Endothelial cell of umbilical vein (primary cell): ENCODE results near the gene ATG101. TPM values are rescaled to one million over a fixed set of nuclear protein-coding genes. Genes with fewer than 3 reads are reported as not detected.

Source experiments
- BruUV-seq: library from RNA; stranded (reverse); fragments of 400-500 nt; replicated peaks from 2 replicates; lab custom pipeline; 2021; lab: Mats Ljungman, UMichigan
- CTCF ChIA-PET: fragments of 300-600, 350-600 bp; sonication (Branson Sonifier 250); formaldehyde crosslinking; loops from one replicate; lab custom pipeline; 2021; ENCODE audit warnings: antibody characterized with exemption, inconsistent platforms; lab: Charles Lee
- POLR2A ChIA-PET: fragments of 300-600, 350-600 bp; sonication (Branson Sonifier 250); formaldehyde crosslinking; loops from one replicate; lab custom pipeline; 2021; ENCODE audit warnings: antibody characterized with exemption, inconsistent platforms; lab: Charles Lee
- DNase-seq: peaks from one replicate; pipeline ENCODE4 v3.0.0-alpha.2; 2011; ENCODE audit warnings: low read depth, low spot score
- FAIRE-seq: peaks from 2 replicates; lab custom pipeline; 2011; peaks lifted over from hg19 to GRCh38; lab: Jason Lieb, UNC
- H2AFZ ChIP-seq: 2 replicates; pipeline ENCODE4 v1.6.0; 2012; ENCODE audit warnings: low read depth, low read length, control low read depth, inconsistent platforms
- H3K27ac ChIP-seq: 2 replicates; pipeline ENCODE4 v1.5.1; 2011; ENCODE audit warnings: low read depth, mild to moderate bottlenecking, control low read depth, low read length, moderate library complexity; ENCODE audit not compliant: insufficient read depth
- H3K27me3 ChIP-seq, 2 experiments: 2 replicates each; pipeline versions ENCODE4 v1.6.0 to v1.6.1; 2011; ENCODE audit warnings: low read length in 2 of 2, mixed read lengths in 1 of 2; ENCODE audit not compliant: control insufficient read depth in 2 of 2, insufficient read depth in 2 of 2
- H3K36me3 ChIP-seq, 2 experiments: 2 replicates in 1 of 2; 3 replicates in 1 of 2; pipeline ENCODE4 v1.5.1; 2011; ENCODE audit warnings: low read length in 2 of 2, mild to moderate bottlenecking in 1 of 2, moderate library complexity in 1 of 2; ENCODE audit not compliant: control insufficient read depth in 2 of 2, insufficient read depth in 2 of 2; ENCODE audit errors: extremely low read depth in 1 of 2
- H3K4me1 ChIP-seq: 3 replicates; pipeline ENCODE4 v1.5.1; 2011; ENCODE audit warnings: mild to moderate bottlenecking, low read length; ENCODE audit not compliant: control insufficient read depth, insufficient read depth; ENCODE audit errors: extremely low read depth
- H3K4me2 ChIP-seq: 2 replicates; pipeline ENCODE4 v1.6.1; 2011; ENCODE audit warnings: low read length, control low read depth, mixed read lengths; ENCODE audit not compliant: insufficient read depth
- H3K4me3 ChIP-seq, 3 experiments: fragments of 200-600 bp in 1 of 3; sonication (generic), shearing (Covaris generic) in 1 of 3; replicated peaks in 1 of 3; 2 replicates each; pipeline ENCODE4 v1.5.1; 2011 to 2016; ENCODE audit warnings: control low read depth in 3 of 3, low read length in 3 of 3, mild to moderate bottlenecking in 2 of 3, inconsistent platforms in 1 of 3, low read depth in 1 of 3, moderate library complexity in 1 of 3; ENCODE audit not compliant: insufficient read depth in 1 of 3
- H3K79me2 ChIP-seq: 2 replicates; pipeline ENCODE4 v1.6.0; 2012; ENCODE audit warnings: low read length, inconsistent platforms; ENCODE audit not compliant: control insufficient read depth, insufficient read depth
- H3K9ac ChIP-seq: replicated peaks from 2 replicates; pipeline ENCODE3; 2011; ENCODE audit warnings: low read length, control low read depth; ENCODE audit not compliant: insufficient read depth; ENCODE audit errors: extremely low read depth
- H3K9me1 ChIP-seq: replicated peaks from 3 replicates; pipeline ENCODE4 v1.6.0; 2011; ENCODE audit warnings: mild to moderate bottlenecking, low read length; ENCODE audit not compliant: control insufficient read depth, insufficient read depth; ENCODE audit errors: extremely low read depth
- H3K9me3 ChIP-seq: replicated peaks from 2 replicates; pipeline ENCODE4 v1.5.1; 2012; ENCODE audit warnings: low read length, inconsistent platforms; ENCODE audit not compliant: control insufficient read depth, insufficient read depth
- H4K20me1 ChIP-seq: replicated peaks from 2 replicates; pipeline ENCODE3; 2011; ENCODE audit warnings: mild to moderate bottlenecking, low read length; ENCODE audit not compliant: control insufficient read depth, insufficient read depth; ENCODE audit errors: extremely low read depth
- EZH2 ChIP-seq: IDR thresholded peaks from 2 replicates; pipeline ENCODE4 v1.6.1; 2012; ENCODE audit warnings: borderline replicate concordance, low read depth, mild to moderate bottlenecking, moderate library complexity, low read length, inconsistent platforms; ENCODE audit not compliant: severe bottlenecking
- FOS ChIP-seq: IDR thresholded peaks from 2 replicates; pipeline ENCODE4 v1.6.1; 2011; ENCODE audit warnings: mild to moderate bottlenecking, low read length, moderate library complexity, borderline replicate concordance; ENCODE audit not compliant: insufficient read depth
- GATA2 ChIP-seq: IDR thresholded peaks from 2 replicates; pipeline ENCODE4 v1.7.0; 2011; ENCODE audit warnings: low read depth, mild to moderate bottlenecking, moderate library complexity, mixed read lengths, low read length; ENCODE audit not compliant: insufficient read length, insufficient read depth
- JUN ChIP-seq: IDR thresholded peaks from 2 replicates; pipeline ENCODE4 v1.6.1; 2011; ENCODE audit warnings: borderline replicate concordance, low read depth; ENCODE audit not compliant: insufficient read length, insufficient read depth
- MAX ChIP-seq: IDR thresholded peaks from 2 replicates; pipeline ENCODE4 v1.6.1; 2011; ENCODE audit not compliant: insufficient read depth, insufficient read length
- MYC ChIP-seq: IDR thresholded peaks from one replicate; pipeline ENCODE4 v1.6.1; 2011; ENCODE audit warnings: mild to moderate bottlenecking, low read depth, low read length
- POLR2A ChIP-seq: IDR thresholded peaks from 2 replicates; pipeline ENCODE4 v1.6.1; 2012; ENCODE audit warnings: low read depth, mild to moderate bottlenecking, control low read depth, low read length
- POLR2AphosphoS5 ChIP-seq: IDR thresholded peaks from 2 replicates; pipeline ENCODE4 v1.6.1; 2012; ENCODE audit warnings: low read depth, mild to moderate bottlenecking, control low read depth, low read length, moderate library complexity; ENCODE audit not compliant: insufficient read depth
- dilution Hi-C: fragments of 300-500 bp; cut with MboI; formaldehyde crosslinking; loops from one replicate; pipeline ENCODE4 v1.15.0; 2019; ENCODE audit warnings: low sequenced_read_pairs; ENCODE audit not compliant: extremely low pct_ligation_motif_present
- intact Hi-C: fragments of 100-400 bp; cut with micrococcal nuclease; formaldehyde crosslinking; loops from one replicate; pipeline ENCODE4 v1.10.0; 2022
- polyA plus RNA-seq, 4 experiments: library from polyadenylated mRNA; depleted of rRNA in 3 of 4; stranded (reverse) in 3 of 4; unstranded in 1 of 4; fragments of >200 nt; gene quantifications; 2 replicates each; pipeline versions ENCODE4 v1.2.1 to v1.2.3, GENCODE V29; 2011 to 2012; ENCODE audit warnings: missing spikeins in 1 of 4
- total RNA-seq: library from RNA; stranded (reverse); gene quantifications from 2 replicates; pipeline ENCODE4 v1.2.3, GENCODE V29; 2021
- TF ChIP-seq, protein P1 (sequence below), 2 donors: IDR thresholded peaks; 1 replicate in 1 of 2; 2 replicates in 1 of 2; pipeline ENCODE4 v1.5.1; 2011; ENCODE audit warnings: low read length in 2 of 2, mild to moderate bottlenecking in 2 of 2, moderate library complexity in 2 of 2, control low read depth in 1 of 2, inconsistent platforms in 1 of 2, low read depth in 1 of 2; ENCODE audit not compliant: insufficient read depth in 1 of 2; ENCODE audit errors: extremely low read depth in 1 of 2

The ATG101 gene
- total and polyA plus RNA-seq, 2 donors (not counting 3 experiments of a cell fraction or from before 2014, with no cell fraction given) = 41.6 to 78.4 TPM

- no peaks in the 10 kb centered on the region for H3K9me1 ChIP-seq
- TF ChIP-seq MAX = no peak
- TF ChIP-seq POLR2A = no peak
- TF ChIP-seq POLR2AphosphoS5 = no peak
- no peaks in the 10 kb centered on the region for H3K36me3 ChIP-seq
- no peak overlapping the region for H3K9ac ChIP-seq
- no peak overlapping the region for H3K27ac ChIP-seq
- ChIA-PET POLR2A (no interaction called here), CTCF (interaction anchor here (1.8 kb wide), 1 partner anchor 9 kb away, joined by 9 read pairs; no protein-coding TSS in a partner anchor)
- H3K4me3 ChIP-seq = no peak overlapping the region
- intact Hi-C loops (no loop called here), dilution Hi-C loops (no loop called here)
- H3K79me2 ChIP-seq = no peaks in the 10 kb centered on the region
- no peaks in the 10 kb centered on the region for H3K27me3 ChIP-seq
- FAIRE-seq (no peak), DNase-seq (no peak)
- no peaks in the 10 kb centered on the region for H4K20me1 ChIP-seq
- H3K4me2 ChIP-seq = no peak overlapping the region
- H2AFZ ChIP-seq = no peak overlapping the region
- no peaks in the 10 kb centered on the region for H3K9me3 ChIP-seq
- peaks cover 26% of the 10 kb centered on the region for H3K4me1 ChIP-seq
- no TSS peak for BruUV-seq
Observed at GRCh38 chr12:52035190-52035589, 34.6 kb upstream of the ATG101 start.

- ChIA-PET CTCF (interaction anchor here (1.4 to 1.5 kb wide), 2 partner anchors 15 to 33 kb away, joined by 4 to 5 read pairs; partner anchors contain the start of gene NR4A1), POLR2A (no interaction called here)
- Histone ChIP-seq H3K36me3 (no peaks in the 10 kb centered on the region), H2AFZ (no peak overlapping the region), H3K9me3 (no peaks in the 10 kb centered on the region), H3K79me2 (no peaks in the 10 kb centered on the region), H3K9ac (no peak overlapping the region), H3K27ac (no peak overlapping the region), H3K4me3 (no peak overlapping the region), H4K20me1 (no peaks in the 10 kb centered on the region), H3K4me2 (no peak overlapping the region), H3K9me1 (no peaks in the 10 kb centered on the region), H3K4me1 (peaks cover 26% of the 10 kb centered on the region), H3K27me3 (no peaks in the 10 kb centered on the region)
- intact Hi-C loops (no loop called here), dilution Hi-C loops (no loop called here)
- no peak for DNase-seq
- BruUV-seq = no TSS peak
- TF ChIP-seq GATA2 = no peak
- no peak for TF ChIP-seq MAX
- no peak for TF ChIP-seq JUN
- no peak for TF ChIP-seq POLR2A
- TF ChIP-seq FOS = no peak
- TF ChIP-seq POLR2AphosphoS5 = no peak
- TF ChIP-seq EZH2 = no peak
- TF ChIP-seq, protein P1, sequence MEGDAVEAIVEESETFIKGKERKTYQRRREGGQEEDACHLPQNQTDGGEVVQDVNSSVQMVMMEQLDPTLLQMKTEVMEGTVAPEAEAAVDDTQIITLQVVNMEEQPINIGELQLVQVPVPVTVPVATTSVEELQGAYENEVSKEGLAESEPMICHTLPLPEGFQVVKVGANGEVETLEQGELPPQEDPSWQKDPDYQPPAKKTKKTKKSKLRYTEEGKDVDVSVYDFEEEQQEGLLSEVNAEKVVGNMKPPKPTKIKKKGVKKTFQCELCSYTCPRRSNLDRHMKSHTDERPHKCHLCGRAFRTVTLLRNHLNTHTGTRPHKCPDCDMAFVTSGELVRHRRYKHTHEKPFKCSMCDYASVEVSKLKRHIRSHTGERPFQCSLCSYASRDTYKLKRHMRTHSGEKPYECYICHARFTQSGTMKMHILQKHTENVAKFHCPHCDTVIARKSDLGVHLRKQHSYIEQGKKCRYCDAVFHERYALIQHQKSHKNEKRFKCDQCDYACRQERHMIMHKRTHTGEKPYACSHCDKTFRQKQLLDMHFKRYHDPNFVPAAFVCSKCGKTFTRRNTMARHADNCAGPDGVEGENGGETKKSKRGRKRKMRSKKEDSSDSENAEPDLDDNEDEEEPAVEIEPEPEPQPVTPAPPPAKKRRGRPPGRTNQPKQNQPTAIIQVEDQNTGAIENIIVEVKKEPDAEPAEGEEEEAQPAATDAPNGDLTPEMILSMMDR (IDR thresholded peaks at IDR 0.05; ENCODE audit: extremely low read depth in 1 of 2, insufficient read depth in 1 of 2, low read depth in 1 of 2, low read length in 2 of 2) = no peak
- no peak for TF ChIP-seq MYC
- no peak for FAIRE-seq
Observed at GRCh38 chr12:52035926-52036325, 33.9 kb upstream of the ATG101 start.
